Hippocampal formation (tissue), 2 donors: ENCODE measurements around the gene OSBPL1A.

Source experiments
- DNase-seq, 2 donors: peaks; one replicate each; lab custom pipeline; 2025; lab: John Stamatoyannopoulos, UW

OSBPL1A gene

GRCh38 chr18:24126155-24126961 is 271.3 kb downstream of the OSBPL1A start:
- DNase-seq = no peak

GRCh38 chr18:24121625-24122024 is 276.0 kb downstream of the OSBPL1A start:
- DNase-seq = no peak

DNA sequence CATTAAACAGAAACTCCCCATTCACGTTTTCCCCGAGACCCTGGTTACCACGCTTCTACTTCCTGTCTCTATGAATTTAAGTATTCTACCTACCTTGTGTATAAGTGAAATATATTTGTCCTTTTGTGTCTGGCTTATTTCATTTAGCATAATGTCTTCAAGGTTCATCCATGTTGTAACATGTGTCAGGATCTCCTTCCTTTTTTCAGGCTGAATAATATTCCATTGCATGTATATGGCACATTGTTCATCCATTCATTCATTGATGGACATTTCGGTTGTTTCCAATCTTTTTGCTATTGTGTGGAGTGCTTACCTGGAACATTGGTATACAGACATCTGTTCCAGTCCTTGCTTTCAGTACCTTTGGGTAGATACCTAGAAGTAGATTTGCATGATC is 276.9 kb downstream of the OSBPL1A start:
- DNase-seq = no peak

- DNase-seq = peak; percentile 19 to 69
Observed at GRCh38 chr18:24118750-24119577, 278.7 kb downstream of the OSBPL1A start.

GRCh38 chr18:24115628-24116027 is 282.0 kb downstream of the OSBPL1A start:
- DNase-seq = no peak

GRCh38 chr18:24114924-24115549 is 282.6 kb downstream of the OSBPL1A start:
- DNase-seq = no peak

- DNase-seq = no peak
Observed at GRCh38 chr18:24112874-24113615, 284.6 kb downstream of the OSBPL1A start.

DNA sequence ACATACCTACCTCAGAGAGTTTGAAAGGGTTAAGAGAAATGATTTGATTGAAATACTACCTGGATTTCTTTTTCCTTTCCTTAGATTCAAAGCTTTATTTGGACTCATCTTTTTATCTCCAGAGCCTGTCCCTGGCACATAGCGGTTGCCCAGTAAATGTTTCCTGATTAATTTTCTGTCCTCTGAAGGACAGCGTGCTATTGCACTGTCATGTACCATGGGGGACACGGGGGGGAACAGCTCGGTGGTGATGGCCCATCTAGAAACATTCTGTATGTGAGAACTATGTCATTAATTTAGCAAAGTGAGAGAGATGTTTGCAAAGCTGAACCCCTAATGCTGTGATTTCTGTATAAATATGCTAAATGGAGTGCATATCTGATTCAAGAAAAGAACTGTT is 285.2 kb downstream of the OSBPL1A start:
- no peak for DNase-seq
